ENCODE data around the gene CXXC5.
"Not testable (repeated sequence)": the region's sequence is repeated elsewhere in the genome, so short reads cannot be mapped to it uniquely, and the experiment has no call there.

Gene CXXC5

DNA sequence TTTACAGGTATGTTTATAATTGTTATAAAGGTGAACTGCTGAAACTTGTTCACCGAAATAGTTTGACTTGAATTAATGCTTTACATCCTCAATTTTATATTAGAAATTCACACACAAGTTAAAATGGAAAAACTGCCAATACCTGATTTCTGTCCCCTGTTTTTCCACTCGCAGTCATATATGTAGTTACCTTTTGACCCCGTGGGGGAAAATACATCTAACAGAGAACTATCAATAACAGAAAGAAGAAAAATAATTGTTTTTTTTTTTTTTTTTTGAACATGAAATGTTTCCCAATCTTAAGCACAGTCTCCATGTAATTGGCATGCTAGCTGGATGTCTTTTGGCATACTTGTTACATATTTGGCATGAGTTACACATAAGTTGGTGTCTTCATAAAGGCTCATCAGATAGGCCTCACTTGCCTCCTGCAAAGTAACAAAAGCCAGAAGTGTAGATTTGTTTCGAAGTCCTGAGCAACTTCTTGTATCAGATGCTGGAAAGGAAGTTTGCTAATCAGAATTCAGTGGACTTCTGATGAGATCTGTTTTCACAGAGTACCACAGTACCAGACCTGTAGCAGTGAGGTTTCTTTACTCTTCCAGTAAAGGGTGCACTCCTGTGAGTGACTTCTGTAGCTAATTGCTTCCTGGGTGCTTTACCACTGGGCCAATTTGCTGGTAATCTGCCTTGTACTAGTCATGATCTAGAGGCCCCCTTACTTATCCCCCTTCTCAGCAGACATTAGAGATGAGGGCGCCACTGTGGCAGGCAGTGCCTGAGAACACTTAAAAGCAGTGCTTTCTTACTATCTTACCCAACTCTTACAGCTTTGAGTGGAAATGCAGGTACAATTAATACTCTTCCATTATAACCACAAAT lies 36.2 kb upstream of the CXXC5 start:
- peak overlapping the region in 1 of 3 experiments; percentile 41 for H3K27ac Mint-ChIP-seq
- H3K27me3 Mint-ChIP-seq (ENCODE audit: low read depth), result peaks cover 3% of the 10 kb centered on the region
- H3K36me3 Mint-ChIP-seq (ENCODE audit: low read depth), result peaks cover 32% of the 10 kb centered on the region

DNA sequence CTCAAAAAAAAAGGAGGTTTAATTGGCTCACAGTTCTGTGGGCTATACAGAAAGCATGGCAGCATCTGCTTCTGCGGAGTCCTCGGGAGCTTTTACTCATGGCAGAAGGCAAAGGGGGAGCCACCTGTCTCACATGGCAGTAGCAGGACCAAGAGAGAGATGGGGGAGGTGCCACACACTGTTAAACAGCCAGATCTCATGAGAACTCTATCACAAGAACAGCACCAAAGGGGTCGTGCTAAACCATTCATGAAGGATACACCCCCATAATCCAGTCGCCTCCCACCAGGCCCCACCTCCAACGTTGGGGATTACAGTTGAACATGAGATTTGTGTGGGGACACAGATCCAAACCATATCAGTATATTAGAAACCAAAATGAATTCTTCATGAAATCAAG lies 28.3 kb upstream of the CXXC5 start:
- H3K4me3 Mint-ChIP-seq, result no peak overlapping the region
- no peaks in the 10 kb centered on the region for H3K4me1 Mint-ChIP-seq
- peaks cover 66% of the 10 kb centered on the region for H3K36me3 Mint-ChIP-seq (ENCODE audit: low read depth)
- peaks cover 9% of the 10 kb centered on the region for H3K27me3 Mint-ChIP-seq (ENCODE audit: low read depth)
- TF ChIP-seq, protein P1, sequence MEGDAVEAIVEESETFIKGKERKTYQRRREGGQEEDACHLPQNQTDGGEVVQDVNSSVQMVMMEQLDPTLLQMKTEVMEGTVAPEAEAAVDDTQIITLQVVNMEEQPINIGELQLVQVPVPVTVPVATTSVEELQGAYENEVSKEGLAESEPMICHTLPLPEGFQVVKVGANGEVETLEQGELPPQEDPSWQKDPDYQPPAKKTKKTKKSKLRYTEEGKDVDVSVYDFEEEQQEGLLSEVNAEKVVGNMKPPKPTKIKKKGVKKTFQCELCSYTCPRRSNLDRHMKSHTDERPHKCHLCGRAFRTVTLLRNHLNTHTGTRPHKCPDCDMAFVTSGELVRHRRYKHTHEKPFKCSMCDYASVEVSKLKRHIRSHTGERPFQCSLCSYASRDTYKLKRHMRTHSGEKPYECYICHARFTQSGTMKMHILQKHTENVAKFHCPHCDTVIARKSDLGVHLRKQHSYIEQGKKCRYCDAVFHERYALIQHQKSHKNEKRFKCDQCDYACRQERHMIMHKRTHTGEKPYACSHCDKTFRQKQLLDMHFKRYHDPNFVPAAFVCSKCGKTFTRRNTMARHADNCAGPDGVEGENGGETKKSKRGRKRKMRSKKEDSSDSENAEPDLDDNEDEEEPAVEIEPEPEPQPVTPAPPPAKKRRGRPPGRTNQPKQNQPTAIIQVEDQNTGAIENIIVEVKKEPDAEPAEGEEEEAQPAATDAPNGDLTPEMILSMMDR (IDR thresholded peaks at IDR 0.05; ENCODE audit: unreplicated experiment in 3 of 3), result no peak
- no peaks in the 10 kb centered on the region for H3K9me3 Mint-ChIP-seq
- no peak overlapping the region for H3K27ac Mint-ChIP-seq

More for the DNA sequence above, 36.2 kb upstream of the CXXC5 start:
- Mint-ChIP-seq H3K4me3 (no peak overlapping the region), H3K4me1 (no peaks in the 10 kb centered on the region), H3K9me3 (no peaks in the 10 kb centered on the region)
- TF ChIP-seq, protein P1 (IDR thresholded peaks at IDR 0.05; ENCODE audit: unreplicated experiment in 3 of 3), result no peak

DNA sequence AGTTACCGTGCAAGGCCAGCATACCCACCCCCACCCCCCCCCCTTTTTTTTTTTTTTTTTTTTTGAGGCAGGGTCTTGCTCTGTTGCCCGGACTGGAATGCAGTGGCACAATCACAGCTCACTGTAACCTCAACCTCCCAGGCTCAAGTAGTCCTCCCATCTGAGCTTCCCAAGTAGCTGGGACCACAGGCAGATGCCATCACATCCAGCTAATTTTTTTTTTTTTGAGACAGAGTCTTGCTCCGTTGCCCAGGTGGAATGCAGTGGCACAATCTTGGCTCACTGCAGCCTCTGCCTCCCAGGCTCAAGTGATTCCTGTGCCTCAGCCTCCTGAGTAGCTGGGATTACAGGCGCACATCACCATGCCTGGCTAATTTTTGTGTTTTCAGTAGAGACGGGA lies 22.8 kb upstream of the CXXC5 start:
- H3K27me3 Mint-ChIP-seq (ENCODE audit: low read depth); H3K9me3 Mint-ChIP-seq; H3K4me1 Mint-ChIP-seq; H3K4me3 Mint-ChIP-seq; H3K27ac Mint-ChIP-seq: not testable (repeated sequence)
- H3K36me3 Mint-ChIP-seq (ENCODE audit: low read depth), result peaks cover 74% of the 10 kb centered on the region

DNA sequence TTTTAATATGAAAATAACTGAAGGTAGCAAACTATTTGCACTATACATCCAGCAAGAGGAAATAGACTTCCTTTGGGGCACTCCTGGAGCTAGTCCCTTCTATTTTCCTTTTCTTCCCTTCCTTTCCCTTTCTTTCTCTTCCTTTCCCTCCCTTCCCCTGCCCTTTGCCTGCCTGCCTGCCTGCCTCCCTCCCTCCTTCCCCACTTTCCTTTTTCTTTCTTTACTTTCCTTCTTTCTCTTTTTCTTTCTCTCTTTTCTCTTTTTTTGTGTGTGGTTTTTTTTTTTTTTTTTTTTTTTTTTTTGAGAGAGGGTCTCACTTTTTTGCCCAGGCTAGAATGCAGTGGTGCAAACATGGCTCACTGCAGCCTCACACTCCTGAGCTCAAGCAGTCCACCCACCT lies 17.3 kb upstream of the CXXC5 start:
- peaks cover 26% of the 10 kb centered on the region for H3K4me1 Mint-ChIP-seq
- TF ChIP-seq, protein P1 (IDR thresholded peaks at IDR 0.05; ENCODE audit: unreplicated experiment in 3 of 3), result no peak
- peak overlapping the region in 1 of 3 experiments; percentile 23 for H3K27ac Mint-ChIP-seq
- no peak overlapping the region for H3K4me3 Mint-ChIP-seq
- H3K36me3 Mint-ChIP-seq (ENCODE audit: low read depth), result peaks cover 37% of the 10 kb centered on the region
- no peaks in the 10 kb centered on the region for H3K27me3 Mint-ChIP-seq (ENCODE audit: low read depth)
- H3K9me3 Mint-ChIP-seq, result no peaks in the 10 kb centered on the region

DNA sequence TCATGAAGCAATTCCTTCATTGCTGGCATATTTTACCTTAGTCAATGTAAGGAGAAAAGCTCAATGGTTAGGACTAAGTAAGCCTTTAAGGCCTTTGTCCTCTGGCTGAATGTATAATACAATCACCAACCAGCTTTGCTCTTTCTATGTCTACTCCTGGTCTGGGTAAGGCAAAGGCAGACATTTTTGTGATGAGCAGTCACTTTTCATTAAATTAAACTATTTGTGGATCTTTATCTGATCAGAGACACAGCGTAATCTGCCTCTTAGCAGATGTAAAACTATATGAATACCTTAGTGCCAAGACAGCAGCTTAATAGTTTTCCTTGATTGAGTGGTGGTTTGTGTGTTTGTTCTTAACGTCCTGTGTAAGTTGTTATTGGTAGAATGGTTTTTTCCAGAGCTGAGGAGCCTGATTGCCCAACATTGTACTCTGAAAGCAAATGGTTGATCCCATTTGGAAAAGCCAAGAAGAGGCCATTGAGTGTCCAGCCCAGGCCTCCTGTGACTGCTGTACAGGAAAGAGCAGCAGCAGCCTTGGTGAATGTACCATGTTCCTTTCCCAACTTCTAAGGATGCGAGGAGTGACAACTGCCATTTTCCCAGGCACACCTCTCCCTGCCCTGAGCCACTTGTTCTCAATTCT lies 16.5 kb upstream of the CXXC5 start:
- Mint-ChIP-seq H3K27ac (no peak overlapping the region), H3K4me1 (peaks cover 34% of the 10 kb centered on the region), H3K4me3 (no peak overlapping the region), H3K36me3 (ENCODE audit: low read depth) (peaks cover 32% of the 10 kb centered on the region), H3K27me3 (ENCODE audit: low read depth) (no peaks in the 10 kb centered on the region), H3K9me3 (no peaks in the 10 kb centered on the region)
- TF ChIP-seq, protein P1 (IDR thresholded peaks at IDR 0.05; ENCODE audit: unreplicated experiment in 3 of 3), result no peak

DNA sequence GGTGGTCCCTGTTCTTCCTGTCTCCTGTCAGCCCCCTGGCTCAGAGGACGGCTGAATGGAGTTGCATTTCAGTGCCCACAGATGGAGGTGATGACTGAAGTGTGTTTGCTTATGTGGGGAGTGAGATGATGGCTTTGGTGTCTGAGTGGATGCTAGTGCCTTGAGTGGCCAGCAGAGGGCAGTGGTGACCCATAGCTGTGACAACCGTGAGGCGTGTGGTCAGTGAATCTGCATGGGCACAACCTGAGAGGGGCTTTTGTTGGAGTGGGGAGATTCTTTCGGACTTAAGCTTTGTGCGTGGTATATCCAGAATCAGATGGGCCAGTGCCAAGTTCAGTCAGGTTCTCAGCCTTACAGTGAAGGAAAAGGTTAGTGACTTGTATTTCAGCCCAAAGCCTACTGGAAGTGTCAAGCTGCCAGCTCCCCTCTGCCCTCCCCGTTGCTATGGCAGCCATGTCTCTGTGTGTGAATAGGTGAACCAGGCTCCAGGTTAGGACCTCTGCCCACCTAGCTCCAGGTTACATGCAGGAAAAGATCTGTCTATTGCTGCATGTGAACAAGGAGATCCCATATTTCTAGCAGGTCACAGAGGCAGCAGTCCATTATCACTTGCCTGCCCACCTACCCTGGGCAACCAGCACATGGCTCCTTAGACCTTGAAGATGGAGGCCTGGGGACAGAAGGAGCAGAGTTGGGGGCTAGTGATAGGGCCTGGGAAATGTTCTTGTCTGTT lies 14.7 kb upstream of the CXXC5 start:
- TF ChIP-seq, protein P1 (IDR thresholded peaks at IDR 0.05; ENCODE audit: unreplicated experiment in 3 of 3), result peak; percentile 86 to 97 (median 97)
- peaks cover 14% of the 10 kb centered on the region for H3K36me3 Mint-ChIP-seq (ENCODE audit: low read depth)
- no peaks in the 10 kb centered on the region for H3K27me3 Mint-ChIP-seq (ENCODE audit: low read depth)
- H3K4me1 Mint-ChIP-seq, result peaks cover 48% of the 10 kb centered on the region
- H3K4me3 Mint-ChIP-seq, result peak overlapping the region in 1 of 3 experiments; percentile 10
- no peaks in the 10 kb centered on the region for H3K9me3 Mint-ChIP-seq
- peak overlapping the region; percentile 6 to 55 (median 29) for H3K27ac Mint-ChIP-seq
